Epithelial cell of proximal tubule (primary cell): ENCODE results near the gene CTNND2. TPM values are rescaled to one million over a fixed set of nuclear protein-coding genes. Genes with fewer than 3 reads are reported as not detected.

Source experiments
- DNase-seq: peaks from one replicate; pipeline ENCODE4 v3.0.0-alpha.2; 2011; ENCODE audit warnings: low read depth
- H3K4me3 ChIP-seq: 2 replicates; pipeline ENCODE4 v1.5.1; 2011; ENCODE audit warnings: low read depth, mild to moderate bottlenecking, low read length
- total RNA-seq: library from RNA; depleted of rRNA; stranded (reverse); fragments of >200 nt; gene quantifications from 2 replicates; pipeline ENCODE4 v1.2.3, GENCODE V29; 2015
- TF ChIP-seq, protein P1 (sequence below): conservative IDR thresholded peaks from 2 replicates; pipeline ENCODE4 v1.5.1; 2012; ENCODE audit warnings: low read depth, mild to moderate bottlenecking, low read length

The CTNND2 gene
- total RNA-seq, 1 donor from 2014 or later, result 0.12 TPM

DNA sequence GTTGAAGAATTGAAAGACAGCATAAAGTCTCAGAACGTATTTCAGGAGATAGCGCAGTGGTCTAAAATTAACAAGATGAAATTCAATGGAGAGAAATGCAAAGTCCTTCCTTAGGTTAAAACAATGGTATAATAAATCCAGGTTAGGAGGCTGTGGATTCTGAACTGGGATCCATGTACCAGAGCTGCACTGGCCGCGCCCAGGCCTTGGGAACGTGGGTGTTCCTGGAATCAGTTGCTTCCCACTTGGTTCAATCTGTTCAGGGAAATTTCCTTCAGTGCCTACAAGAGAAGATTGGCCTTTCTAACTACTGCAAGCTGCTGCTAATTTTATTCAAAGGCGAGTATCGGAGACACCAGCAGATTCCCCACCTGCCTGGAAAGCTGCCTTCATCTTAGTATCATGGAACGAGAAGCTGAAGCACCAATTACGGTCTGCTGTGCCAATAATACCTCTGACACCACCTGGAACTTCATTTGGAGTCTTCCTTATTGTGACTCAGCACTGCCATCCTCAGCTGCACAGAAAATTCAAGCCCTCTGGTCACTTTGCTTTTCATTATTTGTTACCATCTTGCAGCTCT, 14.3 kb upstream of the CTNND2 start:
- TF ChIP-seq, protein P1, sequence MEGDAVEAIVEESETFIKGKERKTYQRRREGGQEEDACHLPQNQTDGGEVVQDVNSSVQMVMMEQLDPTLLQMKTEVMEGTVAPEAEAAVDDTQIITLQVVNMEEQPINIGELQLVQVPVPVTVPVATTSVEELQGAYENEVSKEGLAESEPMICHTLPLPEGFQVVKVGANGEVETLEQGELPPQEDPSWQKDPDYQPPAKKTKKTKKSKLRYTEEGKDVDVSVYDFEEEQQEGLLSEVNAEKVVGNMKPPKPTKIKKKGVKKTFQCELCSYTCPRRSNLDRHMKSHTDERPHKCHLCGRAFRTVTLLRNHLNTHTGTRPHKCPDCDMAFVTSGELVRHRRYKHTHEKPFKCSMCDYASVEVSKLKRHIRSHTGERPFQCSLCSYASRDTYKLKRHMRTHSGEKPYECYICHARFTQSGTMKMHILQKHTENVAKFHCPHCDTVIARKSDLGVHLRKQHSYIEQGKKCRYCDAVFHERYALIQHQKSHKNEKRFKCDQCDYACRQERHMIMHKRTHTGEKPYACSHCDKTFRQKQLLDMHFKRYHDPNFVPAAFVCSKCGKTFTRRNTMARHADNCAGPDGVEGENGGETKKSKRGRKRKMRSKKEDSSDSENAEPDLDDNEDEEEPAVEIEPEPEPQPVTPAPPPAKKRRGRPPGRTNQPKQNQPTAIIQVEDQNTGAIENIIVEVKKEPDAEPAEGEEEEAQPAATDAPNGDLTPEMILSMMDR, result no peak
- H3K4me3 ChIP-seq, result no peak overlapping the region
- no peak for DNase-seq

- DNase-seq, result no peak
- TF ChIP-seq, protein P1, result no peak
- H3K4me3 ChIP-seq, result no peak overlapping the region
These were observed 5.2 kb upstream of the CTNND2 start for GRCh38 chr5:11909471-11909870.

DNA sequence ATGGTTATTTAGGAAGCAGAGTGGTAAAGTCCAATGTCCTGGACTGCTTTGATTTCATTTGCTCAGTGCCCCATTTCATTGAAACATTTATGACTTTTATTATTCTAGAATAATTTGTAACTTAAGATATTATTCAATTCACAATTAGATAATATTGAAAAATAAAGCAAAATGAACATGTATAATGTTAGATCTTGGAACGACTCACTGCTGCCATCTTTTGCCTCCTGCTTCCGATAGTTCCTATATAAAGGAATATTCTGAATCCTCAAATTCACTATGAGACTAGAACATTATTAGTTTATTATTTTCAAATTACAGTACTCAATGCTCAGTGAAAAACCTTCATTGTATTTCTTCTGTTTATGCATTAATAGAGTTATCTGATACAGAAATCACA, 2.3 kb upstream of the CTNND2 start:
- DNase-seq, result no peak
- no peak overlapping the region for H3K4me3 ChIP-seq
- TF ChIP-seq, protein P1, result no peak

DNA sequence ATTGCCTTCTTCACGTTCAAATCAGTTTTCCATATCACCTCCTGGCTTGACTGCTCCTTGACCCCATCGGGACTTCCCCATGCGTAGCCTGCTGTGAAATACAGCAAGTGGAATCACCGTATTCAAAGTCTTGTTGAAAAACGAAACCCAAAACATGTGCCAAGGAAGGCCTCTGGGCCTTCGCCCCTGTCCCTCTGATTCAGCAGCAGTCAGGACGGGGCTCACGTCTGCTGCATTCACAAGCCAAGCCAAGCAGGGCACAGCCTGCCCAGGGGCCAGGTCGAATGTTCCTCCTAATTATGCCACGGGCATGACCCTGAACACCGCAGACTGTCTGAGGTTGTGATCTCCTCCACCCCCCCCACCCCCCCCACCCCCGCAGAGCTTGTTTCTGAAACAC, 960 bp upstream of the CTNND2 start:
- TF ChIP-seq, protein P1, result no peak
- H3K4me3 ChIP-seq, result no peak overlapping the region
- no peak for DNase-seq

DNA sequence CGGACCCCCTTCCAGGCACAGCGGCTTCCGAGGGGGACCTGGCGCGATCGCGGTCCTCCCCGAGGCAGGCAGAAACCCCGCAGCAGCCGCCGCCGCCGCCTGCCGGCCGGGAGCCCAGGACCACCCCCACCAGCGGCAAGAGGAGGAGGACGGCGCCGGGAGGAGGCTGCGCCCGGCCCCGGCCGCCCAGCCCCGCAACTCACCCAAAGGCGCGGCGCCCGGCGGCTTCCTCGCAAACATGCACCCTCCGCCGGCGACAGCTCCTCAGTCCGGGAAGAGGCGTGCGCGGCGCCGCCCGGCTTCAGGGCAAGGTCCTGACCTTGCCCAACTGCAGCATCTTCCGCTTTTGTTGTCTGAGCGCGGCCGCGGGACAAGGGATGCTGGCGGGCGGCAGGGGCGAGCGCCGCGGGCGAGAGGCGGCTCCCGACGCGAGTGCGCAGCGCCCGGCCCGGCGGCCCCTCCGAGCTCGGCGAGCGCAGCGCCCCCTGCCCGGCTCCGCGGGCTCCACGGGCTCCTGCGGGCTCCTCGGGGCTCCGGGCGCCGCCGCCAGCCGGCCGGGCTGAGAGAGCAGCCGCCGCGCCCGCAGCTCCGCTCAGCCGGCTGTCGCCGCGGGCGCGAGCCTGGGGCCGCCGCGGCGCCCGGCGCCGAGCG, 507 bp downstream of the CTNND2 start:
- DNase-seq, result no peak
- TF ChIP-seq, protein P1, result no peak
- no peak overlapping the region for H3K4me3 ChIP-seq

DNA sequence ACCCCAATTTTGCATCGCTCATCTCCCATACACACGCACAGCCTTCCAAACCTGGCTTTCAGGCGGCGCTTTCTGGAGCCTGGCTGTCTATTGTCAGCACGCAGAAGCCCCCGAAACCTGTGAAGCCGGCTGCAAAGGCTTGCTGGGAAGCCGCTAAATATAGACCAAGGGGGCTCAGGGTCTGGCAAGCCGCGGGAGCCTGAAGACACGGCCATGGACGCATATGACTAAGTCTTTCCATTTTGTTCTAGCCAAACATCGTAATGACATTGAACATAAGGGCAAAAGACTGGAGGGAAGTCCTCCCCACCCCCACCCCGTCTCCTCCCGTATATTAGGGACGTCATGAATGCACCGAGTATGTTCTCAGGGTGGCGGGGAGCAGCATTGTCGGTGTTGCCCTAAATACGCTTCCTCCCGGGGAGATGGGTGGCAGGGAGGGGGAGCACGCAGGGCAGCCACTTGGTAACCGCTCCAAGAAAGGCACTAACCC, 1.1 kb downstream of the CTNND2 start:
- H3K4me3 ChIP-seq, result no peak overlapping the region
- TF ChIP-seq, protein P1, result no peak
- no peak for DNase-seq

DNA sequence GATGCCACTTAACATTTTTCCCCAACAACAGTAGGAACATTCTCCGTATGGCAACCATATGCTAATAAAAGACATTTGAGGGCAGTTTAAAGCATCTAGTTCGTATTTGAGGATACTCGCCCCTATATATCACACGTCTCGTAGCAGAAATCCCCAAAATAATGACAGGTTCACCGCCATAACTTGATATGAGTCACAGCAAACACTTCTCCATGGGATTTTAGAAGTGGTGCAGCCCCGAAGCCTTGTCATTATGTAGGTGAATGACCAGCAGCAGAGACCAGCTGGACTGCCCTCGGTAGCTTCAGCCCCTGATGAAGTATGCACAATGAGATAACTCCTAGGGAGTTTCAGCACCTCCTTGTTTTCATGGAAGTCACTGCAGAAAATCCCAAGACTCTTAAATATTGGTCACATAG, 2.0 kb downstream of the CTNND2 start:
- DNase-seq, result no peak
- H3K4me3 ChIP-seq, result no peak overlapping the region
- TF ChIP-seq, protein P1, result no peak
